Mucosa of stomach (tissue), 1 donor: ENCODE data around the gene PAPSS1.
"Not testable (repeated sequence)": the region's sequence is repeated elsewhere in the genome, so short reads cannot be mapped to it uniquely, and the experiment has no call there.

Source experiments
- H3K27me3 ChIP-seq: one replicate; pipeline ENCODE4 v1.7.0; 2013; ENCODE audit warnings: mild to moderate bottlenecking, low read length; ENCODE audit not compliant: control insufficient read depth, insufficient read depth
- H3K36me3 ChIP-seq: one replicate; pipeline ENCODE4 v1.7.0; 2013; ENCODE audit warnings: low read length; ENCODE audit not compliant: control insufficient read depth, insufficient read depth
- H3K4me1 ChIP-seq: one replicate; pipeline ENCODE4 v1.7.0; 2013; ENCODE audit warnings: mild to moderate bottlenecking, low read length; ENCODE audit not compliant: control insufficient read depth, insufficient read depth
- H3K4me3 ChIP-seq: one replicate; pipeline ENCODE4 v1.7.0; 2013; ENCODE audit warnings: low read length
- H3K9ac ChIP-seq: one replicate; pipeline ENCODE4 v1.7.0; 2013; ENCODE audit warnings: mild to moderate bottlenecking, low read length, moderate library complexity
- H3K9me3 ChIP-seq: one replicate; pipeline ENCODE4 v1.7.0; 2013; ENCODE audit warnings: mild to moderate bottlenecking, low read length, moderate library complexity; ENCODE audit not compliant: control insufficient read depth
- donor health status: Pancreatic carcinoma.

Gene PAPSS1

GRCh38 chr4:107699466-107700206 is 20.4 kb downstream of the PAPSS1 start:
- Histone ChIP-seq H3K4me3 (no peak overlapping the region), H3K9ac (no peak overlapping the region), H3K9me3 (no peaks in the 10 kb centered on the region), H3K4me1 (peaks cover 12% of the 10 kb centered on the region), H3K27me3 (no peaks in the 10 kb centered on the region), H3K36me3 (no peaks in the 10 kb centered on the region)

- H3K4me1 ChIP-seq, result peaks cover 32% of the 10 kb centered on the region
- not testable (repeated sequence) for H3K27me3 ChIP-seq, H3K9ac ChIP-seq, H3K4me3 ChIP-seq, H3K9me3 ChIP-seq, H3K36me3 ChIP-seq
Observed at GRCh38 chr4:107696187-107696586, 23.8 kb downstream of the PAPSS1 start.

GRCh38 chr4:107693132-107693531 is 26.9 kb downstream of the PAPSS1 start:
- H3K9me3 ChIP-seq, result no peaks in the 10 kb centered on the region
- no peaks in the 10 kb centered on the region for H3K27me3 ChIP-seq
- no peak overlapping the region for H3K9ac ChIP-seq
- H3K4me3 ChIP-seq, result no peak overlapping the region
- peaks cover 46% of the 10 kb centered on the region for H3K4me1 ChIP-seq
- H3K36me3 ChIP-seq, result no peaks in the 10 kb centered on the region

DNA sequence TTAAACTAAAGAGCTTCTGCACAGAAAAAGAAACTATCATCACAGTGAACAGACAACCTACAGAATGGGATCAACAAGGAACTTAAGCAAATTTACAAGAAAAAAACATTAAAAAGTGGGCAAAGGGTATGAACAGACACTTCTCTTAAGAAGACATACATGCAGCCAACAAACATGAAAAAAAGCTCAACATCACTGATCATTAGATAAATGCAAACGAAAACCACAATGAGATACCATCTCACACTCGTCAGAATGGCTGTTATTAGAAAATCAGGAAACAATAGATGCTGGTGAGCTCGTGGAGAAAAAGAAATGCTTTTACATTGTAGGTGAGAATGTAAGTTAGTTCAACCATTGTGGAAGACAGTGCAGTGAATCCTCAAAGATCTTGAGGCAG is 27.8 kb downstream of the PAPSS1 start:
- Histone ChIP-seq H3K9me3 (no peaks in the 10 kb centered on the region), H3K4me1 (peaks cover 47% of the 10 kb centered on the region), H3K27me3 (no peaks in the 10 kb centered on the region), H3K9ac (no peak overlapping the region), H3K4me3 (no peak overlapping the region), H3K36me3 (no peaks in the 10 kb centered on the region)

DNA sequence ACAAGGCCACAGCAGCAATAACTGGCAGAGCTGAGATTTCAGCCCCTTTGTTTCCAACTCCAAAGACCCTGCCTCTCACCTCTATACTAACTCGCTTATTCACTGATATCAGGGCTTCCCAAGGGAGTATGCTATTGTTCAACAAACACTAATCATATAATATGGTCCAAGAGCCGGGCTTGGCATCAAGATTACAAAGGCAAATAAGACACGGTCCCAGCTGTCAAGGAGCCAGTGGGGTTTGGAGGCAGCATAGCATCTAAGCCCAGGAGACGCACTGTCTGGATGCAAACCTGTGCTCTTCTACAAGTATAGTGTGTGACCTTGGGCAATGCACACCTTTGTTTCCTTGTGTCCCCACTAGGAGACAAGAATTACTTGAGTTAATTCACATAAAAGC is 28.7 kb downstream of the PAPSS1 start:
- peaks cover 41% of the 10 kb centered on the region for H3K4me1 ChIP-seq
- no peak overlapping the region for H3K9ac ChIP-seq
- H3K4me3 ChIP-seq, result no peak overlapping the region
- no peaks in the 10 kb centered on the region for H3K27me3 ChIP-seq
- no peaks in the 10 kb centered on the region for H3K9me3 ChIP-seq
- no peaks in the 10 kb centered on the region for H3K36me3 ChIP-seq

DNA sequence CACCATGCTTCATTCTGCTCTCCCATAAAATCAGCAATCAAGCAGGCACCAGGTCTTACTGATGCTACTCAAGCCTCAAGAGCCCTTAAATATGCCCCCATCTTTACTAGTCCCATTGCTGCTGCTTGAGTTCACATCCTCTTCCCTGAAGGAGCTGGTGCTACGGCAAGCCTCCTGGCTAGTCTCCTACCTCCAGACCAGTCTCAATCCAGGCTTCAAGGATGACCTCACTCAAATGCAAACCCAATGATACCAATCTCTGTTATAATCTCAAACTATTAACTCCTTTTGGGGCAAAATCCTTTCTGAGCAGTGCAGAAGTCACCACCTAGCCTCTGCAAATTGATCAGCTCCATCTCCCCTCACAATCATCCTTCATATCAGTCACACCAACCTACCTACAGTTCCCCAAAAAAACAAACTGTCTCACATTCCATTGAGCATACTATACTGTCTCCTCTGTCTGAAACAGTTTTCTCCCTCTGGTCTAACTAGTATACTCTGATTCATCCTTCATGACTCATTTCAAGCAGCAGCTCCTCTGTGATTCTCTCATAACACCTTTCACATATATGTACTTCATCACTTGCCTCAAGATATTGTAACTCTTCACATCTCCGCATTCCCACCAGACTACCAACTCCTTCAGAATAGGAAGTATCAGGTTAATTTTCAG is 30.0 kb downstream of the PAPSS1 start:
- Histone ChIP-seq H3K4me1 (peaks cover 50% of the 10 kb centered on the region), H3K4me3 (no peak overlapping the region), H3K36me3 (no peaks in the 10 kb centered on the region)

GRCh38 chr4:107688421-107688820 is 31.6 kb downstream of the PAPSS1 start:
- no peaks in the 10 kb centered on the region for H3K27me3 ChIP-seq
- H3K4me1 ChIP-seq, result peaks cover 53% of the 10 kb centered on the region
- H3K36me3 ChIP-seq, result no peaks in the 10 kb centered on the region
- no peaks in the 10 kb centered on the region for H3K9me3 ChIP-seq
- no peak overlapping the region for H3K9ac ChIP-seq
- H3K4me3 ChIP-seq, result no peak overlapping the region

More for the DNA sequence above, 30.0 kb downstream of the PAPSS1 start:
- no peaks in the 10 kb centered on the region for H3K27me3 ChIP-seq
- H3K9ac ChIP-seq, result no peak overlapping the region
- no peaks in the 10 kb centered on the region for H3K9me3 ChIP-seq

DNA sequence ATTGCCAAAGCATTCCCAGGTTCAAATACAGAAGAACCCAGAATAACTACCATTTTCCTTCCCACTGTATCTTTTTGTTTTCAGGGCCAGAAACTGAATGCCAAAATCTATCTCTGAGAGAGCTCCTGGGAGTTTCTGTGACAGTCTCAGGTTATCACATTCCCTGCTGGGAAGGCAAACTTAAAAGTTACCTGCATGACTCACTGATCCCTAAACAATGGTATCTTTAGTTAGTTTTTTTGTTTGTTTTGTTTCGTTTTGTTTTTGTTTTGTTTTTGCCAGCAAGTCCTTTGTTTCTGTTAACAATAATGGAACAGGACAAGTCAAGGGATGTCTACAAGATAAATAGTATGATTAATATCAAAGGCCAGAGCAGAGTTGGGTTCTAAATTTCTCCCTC is 34.3 kb downstream of the PAPSS1 start:
- Histone ChIP-seq H3K9ac (no peak overlapping the region), H3K27me3 (no peaks in the 10 kb centered on the region), H3K4me1 (peaks cover 40% of the 10 kb centered on the region), H3K4me3 (no peak overlapping the region), H3K36me3 (no peaks in the 10 kb centered on the region), H3K9me3 (no peaks in the 10 kb centered on the region)

- H3K9me3 ChIP-seq, result no peaks in the 10 kb centered on the region
- peaks cover under 1% of the 10 kb centered on the region for H3K36me3 ChIP-seq
- H3K27me3 ChIP-seq, result no peaks in the 10 kb centered on the region
- H3K9ac ChIP-seq, result no peak overlapping the region
- H3K4me3 ChIP-seq, result no peak overlapping the region
- peaks cover 28% of the 10 kb centered on the region for H3K4me1 ChIP-seq
Observed at GRCh38 chr4:107683873-107684272, 36.2 kb downstream of the PAPSS1 start.

DNA sequence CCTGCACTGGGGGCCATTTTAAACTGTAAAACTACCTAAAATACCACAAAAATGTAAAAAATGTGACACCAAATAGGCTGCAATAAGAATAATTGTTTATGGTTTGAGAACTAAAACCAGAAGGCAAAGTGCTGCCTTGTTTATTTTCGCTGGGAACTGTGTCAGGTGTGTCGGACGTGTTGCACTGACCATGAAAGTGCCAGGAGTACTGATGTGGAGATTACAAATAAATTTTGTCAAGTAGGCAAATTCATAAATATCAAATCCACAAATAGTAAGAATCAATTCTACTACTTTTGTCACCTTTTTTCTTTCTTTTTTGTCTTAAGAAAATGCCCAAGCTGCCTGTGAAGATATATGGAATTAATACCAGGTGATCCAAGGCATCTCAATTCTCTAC is 37.7 kb downstream of the PAPSS1 start:
- Histone ChIP-seq H3K4me1 (peaks cover 25% of the 10 kb centered on the region), H3K9ac (no peak overlapping the region), H3K4me3 (no peak overlapping the region), H3K27me3 (no peaks in the 10 kb centered on the region), H3K36me3 (peaks cover 6% of the 10 kb centered on the region), H3K9me3 (no peaks in the 10 kb centered on the region)

- no peaks in the 10 kb centered on the region for H3K9me3 ChIP-seq
- no peaks in the 10 kb centered on the region for H3K27me3 ChIP-seq
- peaks cover 13% of the 10 kb centered on the region for H3K4me1 ChIP-seq
- H3K9ac ChIP-seq, result no peak overlapping the region
- H3K4me3 ChIP-seq, result no peak overlapping the region
- no peaks in the 10 kb centered on the region for H3K36me3 ChIP-seq
Observed at GRCh38 chr4:107669068-107669467, 51.0 kb downstream of the PAPSS1 start.

DNA sequence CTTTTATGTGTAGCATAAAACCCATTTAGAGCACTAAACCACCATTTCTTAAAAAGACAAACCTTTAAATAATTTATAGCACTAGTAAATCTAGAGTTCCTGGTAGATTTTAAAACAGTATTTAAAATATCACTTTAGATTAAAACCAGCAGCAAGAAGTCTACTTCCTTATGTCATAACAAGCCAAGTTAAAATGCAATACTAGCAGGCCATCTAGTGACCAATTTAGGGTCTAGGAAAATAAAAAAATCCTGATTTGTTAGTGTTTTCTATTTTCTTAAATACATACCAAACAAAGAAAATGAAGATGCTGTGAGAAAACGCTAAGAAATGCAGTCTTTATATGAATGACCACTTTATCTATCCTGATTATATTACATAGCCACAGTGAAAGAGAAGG is 53.9 kb downstream of the PAPSS1 start:
- H3K27me3 ChIP-seq, result no peaks in the 10 kb centered on the region
- peaks cover 16% of the 10 kb centered on the region for H3K4me1 ChIP-seq
- no peak overlapping the region for H3K4me3 ChIP-seq

More for the DNA sequence above, 53.9 kb downstream of the PAPSS1 start:
- Histone ChIP-seq H3K36me3 (no peaks in the 10 kb centered on the region), H3K9ac (no peak overlapping the region), H3K9me3 (no peaks in the 10 kb centered on the region)
